NCI-H345 treated with DMSO at 0.1 percent for 48 hours (cell line): ENCODE results near the gene CERS1.
"Not testable (repeated sequence)": the region's sequence is repeated elsewhere in the genome, so short reads cannot be mapped to it uniquely, and the experiment has no call there.

ENCODE experiments used
- DNase-seq: peaks from one replicate; lab custom pipeline; 2025; ENCODE audit not compliant: unreplicated experiment; lab: John Stamatoyannopoulos, UW

CERS1 gene

GRCh38 chr19:18919900-18920214 lies 23.9 kb upstream of the CERS1 start:
- no peak for DNase-seq

GRCh38 chr19:18919086-18919899 lies 23.3 kb upstream of the CERS1 start, which contains the start of the genes COPE and DDX49:
Gene COPE (minus strand): TSS chr19:18919387. CDS start chr19:18919348, 39 bp downstream.
Gene DDX49 (plus strand): TSS chr19:18919715. CDS start chr19:18919742, 27 bp downstream.
- peak; percentile 92 for DNase-seq

GRCh38 chr19:18917593-18917992 lies 21.6 kb upstream of the CERS1 start:
- not testable (repeated sequence) for DNase-seq

- DNase-seq, result no peak
Measured at GRCh38 chr19:18915639-18916038, 19.7 kb upstream of the CERS1 start.

GRCh38 chr19:18913466-18913865 lies 17.5 kb upstream of the CERS1 start:
- no peak for DNase-seq

- no peak for DNase-seq
Measured at GRCh38 chr19:18912933-18913332, 17.0 kb upstream of the CERS1 start.

- DNase-seq, result no peak
Measured at GRCh38 chr19:18910801-18911436, 15.0 kb upstream of the CERS1 start.

- DNase-seq, result no peak
Measured at GRCh38 chr19:18910010-18910409, 14.1 kb upstream of the CERS1 start.

- DNase-seq, result no peak
Measured at GRCh38 chr19:18908917-18909619, 13.1 kb upstream of the CERS1 start.

GRCh38 chr19:18906605-18907519 lies 10.9 kb upstream of the CERS1 start:
- no peak for DNase-seq

- no peak for DNase-seq
Measured at GRCh38 chr19:18905513-18906236, 9.7 kb upstream of the CERS1 start.

- no peak for DNase-seq
Measured at GRCh38 chr19:18905058-18905456, 9.1 kb upstream of the CERS1 start.

- DNase-seq, result no peak
Measured at GRCh38 chr19:18904334-18905057, 8.5 kb upstream of the CERS1 start.

- DNase-seq, result no peak
Measured at GRCh38 chr19:18903156-18904037, 7.4 kb upstream of the CERS1 start.

GRCh38 chr19:18902519-18902918 lies 6.6 kb upstream of the CERS1 start:
- not testable (repeated sequence) for DNase-seq

- no peak for DNase-seq
Measured at GRCh38 chr19:18901491-18901890, 5.5 kb upstream of the CERS1 start.

GRCh38 chr19:18900700-18901481 lies 4.9 kb upstream of the CERS1 start:
- no peak for DNase-seq
